H54 (cell line): Measurements from ENCODE around the gene MICAL2.
A peak's percentile ranks its signal among the peaks of the same experiment; 100 is the strongest.

ENCODE experiments used
- DNase-seq: peaks from one replicate; pipeline ENCODE4 v3.0.0; 2011; ENCODE audit warnings: low spot score, mixed read lengths; ENCODE audit not compliant: insufficient read length
- FAIRE-seq: peaks from 3 replicates; lab custom pipeline; 2011; peaks lifted over from hg19 to GRCh38; lab: Jason Lieb, UNC
- POLR2A ChIP-seq: IDR thresholded peaks from 2 replicates; pipeline ENCODE4 v1.6.1; 2011; ENCODE audit warnings: low read depth, mild to moderate bottlenecking, low read length

The MICAL2 gene

GRCh38 chr11:12276356-12276755, 166.0 kb downstream of the MICAL2 start:
- DNase-seq (no peak), FAIRE-seq (no peak)
- no peak for TF ChIP-seq POLR2A

- TF ChIP-seq POLR2A: no peak
- FAIRE-seq (no peak), DNase-seq (no peak)
Observed at GRCh38 chr11:12276831-12277475, 166.6 kb downstream of the MICAL2 start.

- no peak for FAIRE-seq
- DNase-seq: no peak
- TF ChIP-seq POLR2A: no peak
Observed at GRCh38 chr11:12278766-12279671, 168.6 kb downstream of the MICAL2 start.

- TF ChIP-seq POLR2A: no peak
- FAIRE-seq (no peak), DNase-seq (no peak)
Observed at GRCh38 chr11:12279672-12280108, 169.3 kb downstream of the MICAL2 start.

GRCh38 chr11:12280199-12280837, 169.9 kb downstream of the MICAL2 start:
- FAIRE-seq: no peak
- no peak for DNase-seq
- no peak for TF ChIP-seq POLR2A

GRCh38 chr11:12280838-12281565, 170.6 kb downstream of the MICAL2 start:
- FAIRE-seq (no peak), DNase-seq (no peak)
- TF ChIP-seq POLR2A: no peak

GRCh38 chr11:12281571-12282478, 171.4 kb downstream of the MICAL2 start:
- no peak for TF ChIP-seq POLR2A
- peak; percentile 61 for DNase-seq
- no peak for FAIRE-seq

- FAIRE-seq (no peak), DNase-seq (no peak)
- TF ChIP-seq POLR2A: no peak
Observed at GRCh38 chr11:12282676-12283075, 172.3 kb downstream of the MICAL2 start.

GRCh38 chr11:12284316-12285050, 174.1 kb downstream of the MICAL2 start:
- no peak for TF ChIP-seq POLR2A
- FAIRE-seq (no peak), DNase-seq (no peak)

GRCh38 chr11:12285106-12285505, 174.7 kb downstream of the MICAL2 start:
- DNase-seq (no peak), FAIRE-seq (no peak)
- no peak for TF ChIP-seq POLR2A

GRCh38 chr11:12285811-12286222, 175.4 kb downstream of the MICAL2 start:
- no peak for TF ChIP-seq POLR2A
- FAIRE-seq (no peak), DNase-seq (no peak)

GRCh38 chr11:12286606-12287005, 176.2 kb downstream of the MICAL2 start:
- FAIRE-seq (no peak), DNase-seq (no peak)
- no peak for TF ChIP-seq POLR2A

- FAIRE-seq (no peak), DNase-seq (peak; percentile 49)
- TF ChIP-seq POLR2A: no peak
Observed at GRCh38 chr11:12287009-12287373, 176.6 kb downstream of the MICAL2 start.
